Measurements from ENCODE around the gene RABGGTB. TPM values are rescaled to one million over a fixed set of nuclear protein-coding genes. Genes with fewer than 3 reads are reported as not detected.
"Not testable (repeated sequence)": the region's sequence is repeated elsewhere in the genome, so short reads cannot be mapped to it uniquely, and the experiment has no call there.

The RABGGTB gene
- polyA plus RNA-seq, 2 donors = 44.8 to 47.5 TPM

- Histone ChIP-seq H3K4me3 (ENCODE audit: low read depth in 1 of 2, low read length in 2 of 2) (no peak overlapping the region), H3K9me3 (ENCODE audit: control insufficient read depth in 2 of 2, insufficient read depth in 1 of 2, low read depth in 1 of 2, low read length in 1 of 2) (no peaks in the 10 kb centered on the region), H3K27ac (ENCODE audit: low read depth in 2 of 2, low read length in 1 of 2) (no peak overlapping the region), H3K4me1 (ENCODE audit: control insufficient read depth in 2 of 2, insufficient read depth in 2 of 2, low read length in 1 of 2) (no peaks in the 10 kb centered on the region), H3K27me3 (ENCODE audit: control insufficient read depth in 1 of 2, insufficient read depth in 2 of 2, low read length in 2 of 2) (no peaks in the 10 kb centered on the region), H3K36me3 (ENCODE audit: control insufficient read depth in 2 of 2, insufficient read depth in 2 of 2, low read length in 1 of 2) (no peaks in the 10 kb centered on the region)
- 75 to 77% methylated on average over 1 of the region's 1 CpG for WGBS, 2 donors
Measured at GRCh38 chr1:75811211-75811981, 25.3 kb downstream of the RABGGTB start.

DNA sequence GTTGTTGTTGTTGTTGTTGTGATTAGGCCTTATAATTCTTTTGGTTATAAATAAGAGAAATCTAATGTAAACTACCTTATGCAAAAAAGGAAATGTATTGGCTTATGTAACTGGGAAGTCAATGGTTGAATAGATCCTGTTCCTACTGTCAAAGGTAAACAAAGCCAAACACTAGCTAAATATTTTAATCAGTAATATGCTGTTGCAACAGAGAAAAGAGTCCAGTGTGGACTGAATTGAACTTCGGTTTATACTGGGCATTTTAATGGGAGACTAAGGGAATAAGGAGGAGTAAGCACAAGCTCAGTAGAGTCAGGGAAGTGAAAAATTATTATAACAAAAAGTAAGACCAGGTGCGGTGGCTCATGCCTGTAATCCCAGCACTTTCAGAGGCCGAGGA, 26.0 kb downstream of the RABGGTB start:
- H3K4me1 ChIP-seq (ENCODE audit: control insufficient read depth in 2 of 2, insufficient read depth in 2 of 2, low read length in 1 of 2) = no peaks in the 10 kb centered on the region
- H3K36me3 ChIP-seq (ENCODE audit: control insufficient read depth in 2 of 2, insufficient read depth in 2 of 2, low read length in 1 of 2) = no peaks in the 10 kb centered on the region
- no peak overlapping the region for H3K4me3 ChIP-seq (ENCODE audit: low read depth in 1 of 2, low read length in 2 of 2)
- H3K27me3 ChIP-seq (ENCODE audit: control insufficient read depth in 1 of 2, insufficient read depth in 2 of 2, low read length in 2 of 2) = no peaks in the 10 kb centered on the region
- no peaks in the 10 kb centered on the region for H3K9me3 ChIP-seq (ENCODE audit: control insufficient read depth in 2 of 2, insufficient read depth in 1 of 2, low read depth in 1 of 2, low read length in 1 of 2)
- 71 to 83% methylated on average over 3 of the region's 3 CpGs for WGBS, 2 donors
- no peak overlapping the region for H3K27ac ChIP-seq (ENCODE audit: low read depth in 2 of 2, low read length in 1 of 2)

DNA sequence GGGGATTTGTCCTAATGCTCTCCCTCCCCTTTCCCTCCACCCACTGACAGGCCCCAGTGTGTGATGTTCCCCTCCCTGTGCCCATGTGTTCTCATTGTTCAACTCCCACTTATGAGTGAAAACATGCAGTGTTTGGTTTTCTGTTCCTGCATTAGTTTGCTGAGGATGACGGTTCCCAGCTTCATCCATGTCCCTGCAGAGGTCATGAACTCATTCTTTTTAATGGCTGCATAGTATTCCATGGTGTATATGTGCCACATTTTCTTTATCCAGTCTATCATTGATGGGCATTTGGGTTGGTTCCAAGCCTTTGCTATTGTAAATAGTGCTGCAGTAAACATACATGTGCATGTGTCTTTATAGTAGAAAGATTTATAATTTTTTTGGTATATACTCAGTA, 37.5 kb downstream of the RABGGTB start:
- WGBS, 2 donors = 63 to 83% methylated on average over 1 of the region's 1 CpG
- H3K27me3 ChIP-seq (ENCODE audit: control insufficient read depth in 1 of 2, insufficient read depth in 2 of 2, low read length in 2 of 2); H3K9me3 ChIP-seq (ENCODE audit: control insufficient read depth in 2 of 2, insufficient read depth in 1 of 2, low read depth in 1 of 2, low read length in 1 of 2); H3K4me1 ChIP-seq (ENCODE audit: control insufficient read depth in 2 of 2, insufficient read depth in 2 of 2, low read length in 1 of 2); H3K27ac ChIP-seq (ENCODE audit: low read depth in 2 of 2, low read length in 1 of 2); H3K4me3 ChIP-seq (ENCODE audit: low read depth in 1 of 2, low read length in 2 of 2); H3K36me3 ChIP-seq (ENCODE audit: control insufficient read depth in 2 of 2, insufficient read depth in 2 of 2, low read length in 1 of 2): not testable (repeated sequence)

- H3K27me3 ChIP-seq (ENCODE audit: control insufficient read depth in 1 of 2, insufficient read depth in 2 of 2, low read length in 2 of 2) = no peaks in the 10 kb centered on the region
- no peak overlapping the region for H3K4me3 ChIP-seq (ENCODE audit: low read depth in 1 of 2, low read length in 2 of 2)
- no peaks in the 10 kb centered on the region for H3K36me3 ChIP-seq (ENCODE audit: control insufficient read depth in 2 of 2, insufficient read depth in 2 of 2, low read length in 1 of 2)
- H3K27ac ChIP-seq (ENCODE audit: low read depth in 2 of 2, low read length in 1 of 2) = no peak overlapping the region
- no peaks in the 10 kb centered on the region for H3K4me1 ChIP-seq (ENCODE audit: control insufficient read depth in 2 of 2, insufficient read depth in 2 of 2, low read length in 1 of 2)
- WGBS, 2 donors = 46% methylated on average over 2 of the region's 2 CpGs
- no peaks in the 10 kb centered on the region for H3K9me3 ChIP-seq (ENCODE audit: control insufficient read depth in 2 of 2, insufficient read depth in 1 of 2, low read depth in 1 of 2, low read length in 1 of 2)
Measured at GRCh38 chr1:75836528-75837100, 50.6 kb downstream of the RABGGTB start.

- WGBS, 2 donors = 77 to 83% methylated on average over 2 of the region's 2 CpGs
- Histone ChIP-seq H3K36me3 (ENCODE audit: control insufficient read depth in 2 of 2, insufficient read depth in 2 of 2, low read length in 1 of 2) (no peaks in the 10 kb centered on the region), H3K27ac (ENCODE audit: low read depth in 2 of 2, low read length in 1 of 2) (no peak overlapping the region), H3K9me3 (ENCODE audit: control insufficient read depth in 2 of 2, insufficient read depth in 1 of 2, low read depth in 1 of 2, low read length in 1 of 2) (no peaks in the 10 kb centered on the region), H3K4me3 (ENCODE audit: low read depth in 1 of 2, low read length in 2 of 2) (no peak overlapping the region), H3K4me1 (ENCODE audit: control insufficient read depth in 2 of 2, insufficient read depth in 2 of 2, low read length in 1 of 2) (no peaks in the 10 kb centered on the region), H3K27me3 (ENCODE audit: control insufficient read depth in 1 of 2, insufficient read depth in 2 of 2, low read length in 2 of 2) (no peaks in the 10 kb centered on the region)
Measured at GRCh38 chr1:75838079-75838478, 52.0 kb downstream of the RABGGTB start.

DNA sequence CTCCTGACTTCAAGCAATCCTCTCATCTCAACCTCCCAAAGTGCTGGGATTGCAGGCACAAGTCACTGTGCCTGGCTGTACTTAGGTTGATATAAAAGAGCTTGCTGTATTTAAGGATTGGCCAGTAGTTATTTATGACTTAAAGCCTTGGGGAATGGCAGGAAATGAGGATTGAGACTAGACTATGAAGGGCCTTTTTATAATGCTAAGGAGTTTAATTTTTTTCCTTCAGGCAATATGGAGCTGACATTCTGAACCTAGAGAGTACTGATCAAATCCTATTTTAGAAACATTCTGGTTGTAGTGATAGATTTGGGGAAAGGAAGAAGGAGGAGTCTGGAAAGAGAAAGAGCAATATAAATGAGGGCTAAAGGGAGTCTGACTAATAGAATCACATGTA, 55.4 kb downstream of the RABGGTB start:
- Histone ChIP-seq H3K27me3 (ENCODE audit: control insufficient read depth in 1 of 2, insufficient read depth in 2 of 2, low read length in 2 of 2) (no peaks in the 10 kb centered on the region), H3K4me3 (ENCODE audit: low read depth in 1 of 2, low read length in 2 of 2) (no peak overlapping the region), H3K36me3 (ENCODE audit: control insufficient read depth in 2 of 2, insufficient read depth in 2 of 2, low read length in 1 of 2) (no peaks in the 10 kb centered on the region), H3K4me1 (ENCODE audit: control insufficient read depth in 2 of 2, insufficient read depth in 2 of 2, low read length in 1 of 2) (no peaks in the 10 kb centered on the region), H3K9me3 (ENCODE audit: control insufficient read depth in 2 of 2, insufficient read depth in 1 of 2, low read depth in 1 of 2, low read length in 1 of 2) (no peaks in the 10 kb centered on the region), H3K27ac (ENCODE audit: low read depth in 2 of 2, low read length in 1 of 2) (no peak overlapping the region)

Other genes starting within 250 kb of the RABGGTB start
- 1 to 10 TPM in 1 of 2 donors, under 1 TPM in 1; 0.75 to 3.1 TPM for gene SLC44A5, start 175.1 kb upstream of the RABGGTB start, polyA plus RNA-seq
- 10 to 100 TPM; 42.5 to 49.7 TPM for gene ACADM, start 61.5 kb upstream of the RABGGTB start, polyA plus RNA-seq
- gene MSH4, start 10.6 kb downstream of the RABGGTB start, polyA plus RNA-seq = under 1 TPM; 0.05 to 0.16 TPM
- not detected for gene ASB17, start 146.1 kb downstream of the RABGGTB start, polyA plus RNA-seq

All from esophagus (tissue), 2 donors.